ENCODE measurements around the gene DHRS3.

DHRS3 gene

DNA sequence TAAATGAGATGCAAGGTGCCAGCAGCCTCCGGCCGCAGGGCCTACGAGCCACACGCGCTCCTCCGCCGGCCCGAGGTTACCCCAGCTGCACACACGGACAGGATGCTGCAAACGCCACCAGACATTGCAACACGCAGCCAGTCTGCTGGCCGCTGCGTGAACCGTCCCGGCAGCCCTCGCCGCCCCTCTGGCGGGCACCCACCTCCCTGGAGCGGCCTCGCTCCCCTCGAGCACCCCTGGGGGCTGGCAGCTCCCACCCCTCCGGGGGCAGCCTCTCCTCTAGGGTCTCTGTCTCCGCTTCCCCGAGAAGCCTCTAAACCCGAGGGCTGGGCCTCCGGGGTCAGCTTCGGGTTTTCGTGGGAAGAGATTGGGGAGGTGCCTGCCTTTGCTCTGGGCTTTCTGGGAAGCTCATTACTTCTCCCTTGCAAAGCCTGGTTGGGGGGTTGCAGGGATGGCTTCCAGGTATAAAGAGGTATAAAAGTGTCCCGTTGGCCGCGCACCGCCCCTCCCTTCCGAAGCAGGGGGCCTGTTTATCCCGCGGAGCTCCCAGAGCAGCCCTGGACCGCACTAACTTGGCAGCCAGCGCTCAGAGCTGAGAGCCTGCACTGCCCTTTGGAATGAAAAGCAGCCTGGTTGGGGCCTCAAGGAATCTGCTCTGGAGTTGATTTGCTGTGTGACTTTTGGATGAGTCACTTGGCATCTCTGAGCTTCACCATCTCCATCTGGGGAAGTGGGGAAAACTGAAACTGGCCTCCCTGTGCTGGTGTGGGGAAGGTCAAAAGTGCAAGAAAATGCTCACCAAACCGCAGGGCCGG, 21.8 kb downstream of the DHRS3 start:
- peak; percentile 96 to 98 for DNase-seq

DNA sequence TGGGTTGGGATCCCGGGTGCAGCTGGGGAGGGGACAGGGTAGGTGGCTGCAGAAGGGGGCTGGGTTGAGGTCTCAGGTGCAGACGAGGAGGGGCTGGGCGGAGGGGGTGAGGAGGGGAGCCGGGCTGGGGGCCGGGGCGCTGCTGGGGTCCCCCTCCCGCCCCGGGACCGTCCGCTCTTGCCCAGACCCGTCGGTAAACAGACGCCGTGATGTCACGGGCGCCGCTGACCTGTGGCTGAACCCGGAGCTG, 22.3 kb downstream of the DHRS3 start:
- no peak for DNase-seq

DNA sequence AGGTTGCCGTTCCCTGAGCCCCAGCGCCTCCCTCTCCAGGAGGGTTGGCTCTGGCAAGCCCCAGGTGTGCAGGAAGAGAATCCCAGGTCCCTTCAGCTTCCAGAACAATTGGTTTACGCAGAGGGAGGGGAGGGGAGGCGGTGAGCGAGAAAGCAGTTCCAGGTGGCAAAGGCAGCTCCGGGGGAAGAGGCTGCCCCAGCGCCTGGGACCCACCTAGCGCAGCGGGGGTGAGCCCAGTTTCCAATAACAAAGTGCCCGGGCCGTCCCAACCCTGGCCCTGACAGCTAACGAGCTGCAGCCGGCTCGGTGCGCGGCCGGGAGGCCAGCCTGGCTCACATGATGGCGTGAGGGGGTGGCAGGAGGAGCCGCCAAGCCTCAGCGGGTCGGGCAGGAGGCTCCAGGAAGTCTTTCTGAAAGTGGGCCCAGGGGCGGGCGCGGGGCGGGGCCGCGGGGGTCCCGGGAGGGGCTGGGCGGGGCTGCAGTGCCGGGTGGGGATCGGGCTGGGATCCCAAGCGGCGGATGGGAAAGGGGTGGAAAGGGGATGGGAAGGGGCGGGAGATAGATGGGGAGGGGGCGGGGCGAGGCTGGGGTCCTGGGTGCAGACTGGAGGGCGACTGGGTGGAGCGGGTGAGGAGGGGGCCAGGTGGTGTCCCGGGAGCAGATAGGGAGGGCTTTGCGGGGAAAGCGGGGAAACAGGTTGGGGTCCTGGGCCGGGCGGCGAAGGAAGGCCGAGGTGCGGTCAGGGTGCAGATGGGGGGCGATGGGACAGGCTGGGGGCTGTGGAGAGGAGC, 22.8 kb downstream of the DHRS3 start:
- peak; percentile 68 to 88 for DNase-seq

DNA sequence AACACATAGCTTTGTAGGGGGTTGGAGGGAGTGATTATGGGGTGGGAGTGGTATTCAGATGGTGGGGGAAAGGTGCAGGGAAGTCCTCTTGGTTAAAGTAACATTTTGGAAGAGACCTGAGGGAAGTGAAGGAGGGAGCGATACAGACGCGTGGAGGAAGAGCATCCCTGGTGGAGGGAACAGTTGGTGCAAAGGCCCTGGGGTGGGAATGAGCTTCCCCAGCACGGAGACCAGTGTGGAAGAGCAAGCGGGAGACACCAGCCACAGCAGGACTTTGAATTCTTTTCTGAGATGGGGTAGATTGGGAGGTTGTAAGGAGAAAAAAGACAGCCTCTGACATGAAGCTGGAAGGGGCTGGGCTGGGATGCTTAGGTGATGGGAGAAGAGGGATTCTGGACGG, 23.5 kb downstream of the DHRS3 start:
- DNase-seq, result no peak

DNA sequence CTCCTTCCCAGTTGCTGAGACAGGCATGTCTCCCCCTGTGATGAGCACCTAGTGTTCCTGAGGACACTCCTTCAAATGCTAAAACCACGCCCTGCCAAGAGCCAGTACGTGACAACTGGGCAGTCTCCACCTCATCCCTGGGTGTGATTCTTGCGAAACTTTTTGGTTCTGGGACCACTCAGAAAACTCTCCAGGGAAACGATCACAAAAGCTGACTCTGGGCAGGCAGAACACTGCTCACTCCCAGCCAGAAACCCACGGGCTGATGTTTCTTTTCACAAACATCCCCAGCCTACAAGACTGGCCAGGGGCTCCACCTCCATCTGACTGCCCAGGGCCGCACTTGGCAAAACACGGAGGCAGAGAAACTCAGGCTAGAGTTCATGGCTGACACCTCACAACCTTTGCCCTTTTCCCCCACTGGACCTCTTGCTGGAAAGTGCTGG, 24.4 kb downstream of the DHRS3 start:
- DNase-seq, result no peak

DNA sequence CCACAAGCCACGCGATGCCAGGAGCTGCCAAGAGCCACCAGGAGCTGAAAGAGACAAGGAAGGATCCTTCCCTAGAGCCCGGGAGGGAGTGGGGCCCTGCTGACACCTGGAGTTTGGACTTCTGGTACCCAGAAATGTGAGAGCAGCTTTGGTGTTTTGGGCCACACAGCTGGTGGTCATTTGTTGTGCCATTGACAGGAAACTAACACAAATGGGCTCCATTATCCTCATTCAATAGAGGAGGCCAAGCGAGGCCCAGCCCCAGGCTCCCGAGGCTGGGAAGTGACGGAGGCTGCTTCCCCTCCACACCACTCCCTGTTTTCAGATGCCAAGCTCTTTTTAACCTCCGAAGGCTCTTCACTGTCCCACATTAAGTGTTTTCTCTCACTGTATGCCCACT, 25.5 kb downstream of the DHRS3 start:
- DNase-seq, result no peak

DNA sequence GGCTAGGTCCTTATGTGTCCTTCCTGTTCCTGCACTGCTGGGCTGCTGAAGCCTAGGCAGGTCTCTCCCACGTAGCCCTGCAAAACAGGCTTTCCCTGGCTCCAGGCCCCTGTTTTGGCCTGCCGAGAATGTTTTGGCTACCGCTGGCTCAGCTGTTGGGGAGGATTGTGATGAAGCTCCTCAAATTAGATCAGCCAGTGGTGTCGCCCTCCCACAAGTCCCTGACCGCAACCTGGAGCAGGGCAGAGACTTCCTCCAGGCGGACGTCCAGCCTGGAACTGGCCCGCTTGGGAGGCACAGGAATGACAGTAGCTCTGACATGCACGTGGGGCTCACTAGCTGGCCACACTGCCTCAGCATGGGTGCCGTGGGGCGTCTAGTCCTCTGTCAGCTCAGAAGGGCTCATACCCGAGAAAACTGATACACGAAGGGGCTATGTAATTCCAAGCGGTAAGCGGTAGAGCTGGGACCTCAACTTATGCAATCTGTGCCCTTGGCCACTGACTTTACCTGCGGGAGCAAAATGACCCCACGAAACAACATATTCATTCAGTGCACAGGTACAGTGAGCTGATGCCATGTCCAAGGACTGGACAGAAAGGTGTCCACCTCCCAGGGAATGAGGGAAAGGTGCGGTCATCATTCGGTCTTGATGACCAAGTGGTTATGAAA, 26.6 kb downstream of the DHRS3 start:
- peak in 1 of 2 donors; percentile 43 for DNase-seq

DNA sequence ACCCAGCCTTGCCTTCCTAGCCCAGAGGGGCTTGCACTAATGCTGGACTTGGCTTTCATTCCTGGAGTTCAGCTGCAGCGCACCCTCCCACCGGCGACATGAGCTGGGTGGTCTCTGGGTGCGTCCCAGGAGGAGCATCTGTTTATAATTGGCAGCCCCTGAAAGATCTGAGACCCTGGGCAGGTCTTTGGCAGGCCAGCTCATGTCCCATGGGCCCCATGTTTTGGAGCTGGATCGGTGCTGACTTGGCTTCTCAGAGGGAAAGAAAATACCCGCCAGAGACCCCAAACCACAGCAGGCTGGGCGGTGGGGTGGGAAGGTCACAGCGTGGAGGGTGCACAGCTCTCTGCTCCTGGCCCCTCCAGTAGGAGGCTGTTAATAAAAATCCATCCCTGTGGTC, 29.3 kb downstream of the DHRS3 start:
- DNase-seq, result no peak

DNA sequence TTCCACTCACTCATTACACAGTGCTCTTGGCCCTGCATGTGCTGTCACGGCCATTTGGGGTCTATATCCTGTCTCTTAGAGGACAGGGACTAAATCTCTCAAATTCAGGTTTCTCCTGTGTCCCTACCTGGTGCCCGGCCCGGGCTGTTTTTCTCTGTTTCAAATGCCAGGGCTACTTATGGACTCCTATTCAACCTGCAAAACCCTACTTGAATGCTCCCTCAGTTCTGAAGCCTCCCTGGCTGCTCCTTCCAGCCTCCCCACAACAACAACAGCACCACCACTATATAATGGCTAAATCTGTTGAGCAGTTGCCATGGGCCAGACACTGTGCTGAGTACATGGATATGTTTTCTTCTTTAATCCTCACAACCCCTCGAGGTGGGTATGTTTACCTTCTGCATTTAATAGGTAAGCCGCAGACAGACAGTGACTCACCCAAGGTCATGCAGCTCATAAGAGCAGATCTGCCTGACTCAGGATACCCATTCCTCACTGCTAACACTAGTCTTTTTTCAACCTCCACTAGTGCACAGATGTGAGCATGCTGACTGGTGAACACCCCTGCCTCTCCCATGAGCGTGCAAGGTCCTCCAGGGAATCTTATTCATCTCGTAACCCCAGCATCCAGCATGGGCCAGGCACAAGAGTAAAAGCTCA, 29.9 kb downstream of the DHRS3 start:
- no peak for DNase-seq

DNA sequence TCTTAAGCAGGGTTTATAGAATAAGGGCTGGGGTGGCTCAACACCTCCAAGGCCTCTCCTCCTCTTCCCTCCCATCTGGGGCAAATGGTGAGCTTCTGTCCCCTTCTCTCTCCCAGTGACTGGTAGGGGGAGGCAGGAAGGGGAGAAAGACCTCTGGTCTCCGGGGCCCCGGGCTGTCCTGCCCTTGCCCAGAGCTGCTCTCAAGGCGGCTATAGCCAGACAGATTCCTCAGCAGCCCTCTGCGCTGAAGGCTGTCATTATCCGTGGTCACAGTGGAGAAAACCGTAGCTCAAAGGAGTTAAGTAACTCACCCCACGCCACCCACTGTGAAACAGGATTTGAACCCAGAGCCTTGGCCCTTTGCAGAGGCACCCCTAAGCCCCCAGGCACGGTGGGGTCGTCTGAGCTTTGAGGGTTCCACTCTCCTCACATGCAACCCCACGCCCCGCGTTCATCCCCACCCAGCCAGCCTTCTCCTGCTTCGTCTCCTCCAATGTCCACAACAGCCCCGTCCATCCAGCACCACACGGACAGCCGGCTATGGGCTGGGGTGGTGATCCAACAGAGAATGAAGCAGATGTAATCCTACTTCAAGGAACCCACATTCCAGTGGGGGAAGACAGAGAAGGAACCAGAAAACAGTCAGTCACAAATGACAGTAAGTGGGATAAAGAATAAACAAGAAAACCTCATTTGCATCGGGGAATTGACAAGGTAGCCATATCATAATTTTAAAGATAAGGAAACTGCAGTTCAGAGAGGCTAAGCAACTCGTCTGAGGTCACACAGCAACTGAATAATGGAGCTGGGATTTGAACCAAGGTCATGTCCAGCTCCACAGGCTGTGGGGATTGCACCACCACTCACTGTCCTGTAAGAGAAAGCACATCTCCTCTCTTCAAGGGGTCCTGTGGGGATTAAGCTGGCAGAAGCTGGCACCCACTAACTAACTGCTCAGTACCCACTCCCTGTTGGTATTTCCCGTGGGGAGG, 31.8 kb downstream of the DHRS3 start:
- DNase-seq, result no peak

DNA sequence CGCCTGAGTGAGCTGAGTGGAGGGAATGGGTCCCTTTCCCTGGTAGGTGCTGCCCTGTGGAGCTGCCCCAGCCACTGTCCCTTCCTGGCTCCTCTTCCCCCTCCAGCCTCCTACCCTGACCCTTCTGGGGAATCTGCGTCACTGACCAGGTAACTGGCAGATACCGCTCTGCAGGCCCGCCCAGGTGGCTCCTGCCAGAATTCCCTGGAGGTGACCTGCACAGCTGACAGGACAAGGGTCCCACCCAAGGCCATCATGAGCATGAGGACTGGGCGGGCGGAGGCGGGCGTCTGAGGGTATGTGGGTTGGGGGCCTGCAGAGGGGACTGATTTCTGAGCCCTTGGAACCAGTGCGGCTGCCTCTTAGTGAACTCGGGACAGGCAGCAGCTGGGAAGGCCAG, 32.5 kb downstream of the DHRS3 start:
- no peak for DNase-seq

DNA sequence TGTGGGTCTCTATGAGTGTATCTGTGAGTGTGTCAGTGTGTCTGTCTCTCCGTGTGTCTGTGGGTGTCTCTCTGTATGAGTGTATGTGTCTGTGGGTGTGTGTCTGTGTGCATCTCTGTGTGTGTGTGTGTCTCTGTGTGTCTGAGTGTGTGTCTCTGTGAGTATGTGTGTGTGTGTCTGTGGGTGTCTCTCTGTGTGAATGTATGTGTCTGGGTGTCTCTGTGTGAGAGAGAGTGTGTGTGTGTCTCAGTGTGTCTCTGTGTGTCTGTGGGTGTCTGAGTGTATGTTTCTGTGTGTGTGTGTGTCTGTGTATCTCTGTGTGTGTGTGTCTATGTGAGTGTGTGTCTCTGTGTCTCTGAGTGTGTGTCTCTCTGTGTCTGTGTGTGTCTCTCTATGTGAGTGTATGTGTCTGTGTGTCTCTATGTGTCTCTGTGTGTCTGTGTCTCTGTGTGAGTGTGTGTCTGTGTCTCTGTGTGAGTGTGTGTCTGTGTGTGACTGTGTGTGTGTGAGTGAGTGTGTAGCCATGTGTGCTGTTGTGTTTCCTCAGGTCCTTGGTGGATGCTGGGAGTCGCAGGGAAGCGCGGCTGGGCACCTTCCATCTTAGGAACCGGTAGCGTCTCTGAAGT, 33.0 kb downstream of the DHRS3 start:
- no peak for DNase-seq

DNA sequence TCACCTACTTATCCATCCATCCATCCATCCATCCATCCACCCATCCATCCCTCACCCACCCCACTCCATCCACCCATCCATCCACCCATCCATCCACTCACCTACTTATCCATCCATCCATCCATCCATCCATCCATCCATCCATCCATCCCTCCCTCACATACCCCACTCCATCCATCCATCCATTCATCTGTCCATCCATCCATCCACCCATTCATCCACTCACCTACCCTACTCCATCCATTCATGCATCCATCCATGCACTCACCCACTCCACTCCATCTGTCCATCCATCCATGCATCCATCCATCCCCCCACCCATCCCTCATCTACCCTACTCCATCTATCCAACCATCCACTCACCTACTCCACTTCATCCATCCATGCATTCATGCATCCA, 34.5 kb downstream of the DHRS3 start:
- DNase-seq, result no peak

DNA sequence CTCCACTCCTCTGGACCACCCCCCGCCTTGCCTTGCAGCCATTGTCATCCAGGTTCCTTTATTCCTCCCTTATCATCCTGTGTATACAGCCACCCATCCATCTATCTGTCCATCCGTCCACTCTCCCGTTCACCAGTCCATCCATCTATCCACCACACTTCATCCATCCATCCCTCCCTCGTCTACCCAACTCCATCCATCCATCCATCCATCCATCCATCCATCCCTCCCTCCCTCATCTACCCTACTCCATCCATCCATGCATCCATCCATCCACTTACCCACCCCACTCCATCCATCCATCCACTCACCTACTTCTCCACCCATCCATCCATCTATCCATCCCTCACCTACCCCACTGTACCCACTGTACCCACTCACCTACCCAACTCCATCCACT, 35.4 kb downstream of the DHRS3 start:
- no peak for DNase-seq

DNA sequence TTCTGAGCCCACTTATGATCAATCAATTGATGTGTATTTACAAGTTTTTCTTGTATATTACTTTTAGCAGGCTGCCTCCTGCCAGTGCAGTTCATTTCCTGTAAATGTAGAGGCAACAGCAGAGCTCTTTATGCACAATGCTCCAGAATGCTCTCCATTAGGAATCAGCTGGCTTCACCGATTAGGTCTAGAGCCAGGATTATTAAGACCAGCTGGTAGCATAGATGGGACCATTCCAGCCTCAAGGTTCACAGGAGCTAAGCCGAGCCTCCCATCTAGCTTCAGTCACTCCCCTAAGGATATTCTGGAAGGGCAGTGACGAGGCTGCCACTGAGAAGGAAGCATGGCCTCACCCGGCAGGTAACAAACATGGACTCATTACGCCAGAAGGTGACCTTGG, 36.8 kb downstream of the DHRS3 start:
- DNase-seq, result no peak

DNA sequence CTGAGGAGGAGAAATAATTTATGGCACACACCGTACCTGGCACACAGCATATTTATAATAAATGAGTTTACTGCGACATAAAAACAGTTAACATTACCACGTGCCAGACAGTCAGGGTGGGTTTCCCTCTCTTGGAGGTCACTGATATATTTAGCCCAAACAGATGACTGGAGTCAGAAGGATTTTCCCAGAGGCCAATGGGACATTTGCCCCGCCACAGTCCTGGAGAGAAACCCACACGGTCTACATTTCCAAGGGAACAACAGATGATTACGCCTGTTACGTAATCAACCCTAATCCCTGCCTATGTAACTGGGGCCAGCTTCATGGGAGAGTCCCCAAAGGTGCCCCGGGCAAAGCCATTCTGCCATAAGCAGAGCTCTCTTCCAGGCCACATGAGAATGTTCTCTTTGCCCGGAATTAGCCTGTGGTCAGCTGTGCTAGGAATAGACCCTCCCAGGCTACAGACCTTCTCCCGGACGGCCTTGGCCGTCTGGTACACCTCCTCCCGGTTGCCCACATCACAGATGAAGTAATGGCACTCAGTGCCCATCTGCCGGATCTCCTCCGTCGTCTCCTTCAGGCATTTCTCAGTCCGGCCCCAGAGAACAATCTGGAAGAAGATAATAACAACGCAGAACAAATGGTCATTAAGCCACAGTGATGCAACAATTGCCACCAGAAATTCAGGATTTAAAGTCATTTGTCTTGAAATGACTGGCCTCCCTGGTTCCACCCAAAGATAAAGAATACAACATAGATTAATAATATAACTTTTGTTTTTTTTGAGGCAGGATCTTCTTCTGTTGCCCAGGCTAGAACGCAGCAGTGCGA, 37.7 kb downstream of the DHRS3 start:
- DNase-seq, result no peak

DNA sequence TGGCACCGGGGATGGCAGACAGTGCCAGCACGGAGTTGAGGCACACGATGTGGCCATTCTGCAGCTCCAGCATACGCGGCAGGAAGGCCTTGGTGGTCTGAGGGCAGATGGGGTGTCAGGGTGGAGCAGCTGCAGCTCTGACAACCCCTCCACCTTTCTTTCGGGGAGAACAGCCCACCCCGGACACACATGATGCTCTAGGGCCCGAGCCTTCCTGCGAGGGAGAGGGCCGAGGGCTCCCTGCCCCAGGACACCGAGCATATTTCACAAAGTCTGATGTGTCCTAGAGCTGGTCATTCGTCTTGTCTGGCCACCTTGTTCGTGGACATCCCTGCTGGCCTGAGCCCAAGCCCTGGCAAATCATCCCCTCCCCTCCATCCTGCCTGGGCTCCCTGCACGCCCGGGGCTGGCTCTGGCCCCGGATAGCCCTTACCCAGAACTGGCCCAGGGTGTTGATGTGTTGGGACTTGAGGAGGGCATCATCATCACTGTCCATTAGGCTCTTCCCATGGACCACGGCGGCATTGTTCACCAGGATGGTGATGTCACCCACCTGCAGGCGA, 39.1 kb downstream of the DHRS3 start:
- no peak for DNase-seq

DNA sequence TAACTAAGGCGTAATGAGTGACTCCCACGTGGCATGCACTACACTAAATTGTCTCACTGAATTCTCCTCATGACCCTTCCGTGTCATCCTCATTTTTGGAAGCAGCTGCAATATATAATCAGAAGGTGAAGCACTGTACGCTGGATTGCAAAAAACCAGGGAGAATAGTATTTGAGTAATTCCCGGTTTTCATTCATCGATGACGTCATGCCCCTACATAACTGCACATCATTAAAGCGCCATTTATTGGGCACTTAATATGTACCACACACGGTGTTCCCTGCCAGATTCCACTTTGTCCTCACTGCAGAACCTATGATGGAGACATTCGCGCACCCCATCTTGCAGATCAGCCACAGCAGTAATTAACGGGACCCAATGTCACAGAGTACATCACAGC, 41.0 kb downstream of the DHRS3 start:
- no peak for DNase-seq

DNA sequence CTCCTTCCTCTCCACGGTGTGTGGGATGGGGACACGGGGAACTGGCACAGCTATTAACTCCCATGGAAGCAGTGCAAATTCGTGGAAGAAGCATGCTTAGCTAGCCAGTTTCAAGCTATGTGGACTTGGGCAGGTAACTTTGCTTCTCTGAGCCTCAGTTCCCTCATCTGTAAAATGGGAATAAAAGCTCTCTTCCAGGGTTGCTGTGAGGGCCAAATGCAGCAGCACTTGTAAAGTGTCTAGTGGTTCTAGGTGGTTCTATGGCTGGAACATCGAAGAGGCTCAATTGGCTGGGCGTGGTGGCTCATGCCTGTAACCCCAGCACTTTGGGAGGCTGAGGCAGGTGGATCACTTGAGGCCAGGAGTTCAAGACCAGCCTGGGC, 43.3 kb downstream of the DHRS3 start:
- no peak for DNase-seq

All from inflammatory macrophage (primary cell).